Tibial artery (tissue), 4 donors: ENCODE data around the gene HIVEP1.

Source experiments
- DNase-seq, 2 donors: peaks; one replicate each; pipeline ENCODE4 v3.0.0-alpha.2; 2019
- H3K27ac ChIP-seq, 2 donors: fragments of 200-600 bp; sonication (generic) in 1 of 2; 1 replicate in 1 of 2; 2 replicates in 1 of 2; pipeline ENCODE4 v1.5.1; 2018 to 2019; ENCODE audit warnings: mild to moderate bottlenecking in 1 of 2
- H3K27me3 ChIP-seq, 2 donors: fragments of 200-600 bp; sonication (generic) in 1 of 2; one replicate each; pipeline versions ENCODE4 v1.5.1 to v1.6.0; 2016 to 2019
- H3K36me3 ChIP-seq, 3 donors: fragments of 200-600 bp; sonication (generic) in 2 of 3; one replicate each; pipeline ENCODE4 v1.5.1; 2016 to 2019; ENCODE audit warnings: mild to moderate bottlenecking in 2 of 3
- H3K4me1 ChIP-seq, 4 donors: fragments of 200-600 bp; sonication (generic) in 2 of 4; 1 replicate in 3 of 4; 2 replicates in 1 of 4; pipeline ENCODE4 v1.5.1; 2016 to 2019
- H3K4me3 ChIP-seq, 2 donors: fragments of 200-600 bp; sonication (generic) in 1 of 2; 1 replicate in 1 of 2; 2 replicates in 1 of 2; pipeline ENCODE4 v1.5.1; 2018 to 2019; ENCODE audit warnings: mild to moderate bottlenecking in 2 of 2
- H3K9me3 ChIP-seq, 3 donors: fragments of 200-600 bp; sonication (generic) in 1 of 3; one replicate each; pipeline ENCODE4 v1.5.1; 2016 to 2019
- CTCF ChIP-seq, 2 experiments: fragments of 200-600 bp in 1 of 2; fragments of 450-650 bp in 1 of 2; IDR thresholded peaks; one replicate each; pipeline ENCODE4 v1.5.1; 2017 to 2019; ENCODE audit warnings: antibody characterized with exemption in 2 of 2, mild to moderate bottlenecking in 1 of 2, moderate library complexity in 1 of 2
- intact Hi-C: fragments of 100-400 bp; cut with DNase I; formaldehyde crosslinking; loops from one replicate; pipeline ENCODE4 v1.15.0; 2023; ENCODE audit warnings: low total_unique reads

HIVEP1 gene

GRCh38 chr6:11974089-11974488, 38.0 kb upstream of the HIVEP1 start:
- DNase-seq, result no peak
- no peak for TF ChIP-seq CTCF (IDR thresholded peaks at IDR 0.05)
- Histone ChIP-seq H3K27ac (no peak overlapping the region), H3K9me3 (no peaks in the 10 kb centered on the region), H3K27me3 (no peaks in the 10 kb centered on the region), H3K4me1 (peaks cover 0 to 18% (median 6%) of the 10 kb centered on the region in 4 donors), H3K36me3 (no peaks in the 10 kb centered on the region), H3K4me3 (no peak overlapping the region)
- intact Hi-C loops, result no loop called here

GRCh38 chr6:11975353-11975977, 36.6 kb upstream of the HIVEP1 start:
- peak in 1 of 2 donors; percentile 36 for DNase-seq
- Histone ChIP-seq H3K36me3 (no peaks in the 10 kb centered on the region), H3K4me1 (peaks cover 0 to 12% (median 4%) of the 10 kb centered on the region in 4 donors), H3K4me3 (no peak overlapping the region), H3K9me3 (no peaks in the 10 kb centered on the region), H3K27me3 (no peaks in the 10 kb centered on the region), H3K27ac (no peak overlapping the region)
- intact Hi-C loops, result no loop called here
- TF ChIP-seq CTCF (IDR thresholded peaks at IDR 0.05), result no peak

- Histone ChIP-seq H3K4me3 (no peak overlapping the region), H3K27ac (no peak overlapping the region), H3K9me3 (no peaks in the 10 kb centered on the region), H3K27me3 (no peaks in the 10 kb centered on the region), H3K4me1 (peaks cover 0 to 12% (median 4%) of the 10 kb centered on the region in 4 donors), H3K36me3 (no peaks in the 10 kb centered on the region)
- intact Hi-C loops, result no loop called here
- no peak for TF ChIP-seq CTCF (IDR thresholded peaks at IDR 0.05)
- no peak for DNase-seq
Observed at GRCh38 chr6:11976489-11976888, 35.6 kb upstream of the HIVEP1 start.

GRCh38 chr6:11977193-11977592, 34.9 kb upstream of the HIVEP1 start:
- Histone ChIP-seq H3K36me3 (no peaks in the 10 kb centered on the region), H3K4me3 (no peak overlapping the region), H3K27me3 (no peaks in the 10 kb centered on the region), H3K9me3 (no peaks in the 10 kb centered on the region), H3K4me1 (peaks cover 0 to 12% (median 4%) of the 10 kb centered on the region in 4 donors), H3K27ac (no peak overlapping the region)
- intact Hi-C loops, result no loop called here
- TF ChIP-seq CTCF (IDR thresholded peaks at IDR 0.05), result no peak
- no peak for DNase-seq

- no peak overlapping the region for H3K27ac ChIP-seq
- H3K4me1 ChIP-seq, result peaks cover 0 to 12% (median 4%) of the 10 kb centered on the region in 4 donors
- no peaks in the 10 kb centered on the region for H3K36me3 ChIP-seq
- no peak for TF ChIP-seq CTCF (IDR thresholded peaks at IDR 0.05)
- no peak for DNase-seq
- no peak overlapping the region for H3K4me3 ChIP-seq
- no peaks in the 10 kb centered on the region for H3K27me3 ChIP-seq
- no peaks in the 10 kb centered on the region for H3K9me3 ChIP-seq
- intact Hi-C loops, result no loop called here
Observed at GRCh38 chr6:11977738-11978137, 34.4 kb upstream of the HIVEP1 start.
